VCaP (cell line): ENCODE results near the gene ADCY2.

Experiments
- H3K27ac ChIP-seq: fragments of 450-650 bp; 2 replicates; pipeline ENCODE4 v1.5.1; 2017
- CTCF ChIP-seq: fragments of 450-650 bp; conservative IDR thresholded peaks from 2 replicates; pipeline ENCODE4 v1.5.1; 2017; ENCODE audit warnings: mild to moderate bottlenecking, moderate library complexity

ADCY2 gene

GRCh38 chr5:7425830-7426229, 29.9 kb downstream of the ADCY2 start:
- no peak for TF ChIP-seq CTCF
- H3K27ac ChIP-seq, result no peak overlapping the region

- H3K27ac ChIP-seq, result no peak overlapping the region
- no peak for TF ChIP-seq CTCF
These were observed 30.3 kb downstream of the ADCY2 start for GRCh38 chr5:7426284-7426683.

GRCh38 chr5:7434914-7435313, 39.0 kb downstream of the ADCY2 start:
- no peak overlapping the region for H3K27ac ChIP-seq
- no peak for TF ChIP-seq CTCF

GRCh38 chr5:7435503-7435902, 39.6 kb downstream of the ADCY2 start:
- no peak overlapping the region for H3K27ac ChIP-seq
- TF ChIP-seq CTCF, result no peak

GRCh38 chr5:7436521-7436920, 40.6 kb downstream of the ADCY2 start:
- H3K27ac ChIP-seq, result peak overlapping the region; percentile 14
- peak; percentile 47 for TF ChIP-seq CTCF

GRCh38 chr5:7437836-7438235, 41.9 kb downstream of the ADCY2 start:
- no peak for TF ChIP-seq CTCF
- H3K27ac ChIP-seq, result no peak overlapping the region

- no peak for TF ChIP-seq CTCF
These were observed 49.1 kb downstream of the ADCY2 start for GRCh38 chr5:7445068-7445467.

GRCh38 chr5:7445831-7446230, 49.9 kb downstream of the ADCY2 start:
- no peak for TF ChIP-seq CTCF
- H3K27ac ChIP-seq, result no peak overlapping the region

More at GRCh38 chr5:7445068-7445467, 49.1 kb downstream of the ADCY2 start:
- no peak overlapping the region for H3K27ac ChIP-seq
